Osteoblast (primary cell): ENCODE results near the gene BCOR. TPM values are rescaled to one million over a fixed set of nuclear protein-coding genes. Genes with fewer than 3 reads are reported as not detected.

Experiments used
- DNase-seq: peaks from one replicate; pipeline ENCODE4 v3.0.0; 2011; ENCODE audit warnings: low spot score, mixed read lengths; ENCODE audit not compliant: insufficient read length; ENCODE audit errors: missing footprints
- H2AFZ ChIP-seq: 2 replicates; pipeline ENCODE4 v1.6.0; 2011; ENCODE audit warnings: mild to moderate bottlenecking, low read length
- H3K27ac ChIP-seq: 2 replicates; pipeline ENCODE4 v1.5.1; 2011; ENCODE audit warnings: mild to moderate bottlenecking, low read depth, low read length, moderate library complexity
- H3K27me3 ChIP-seq: 2 replicates; pipeline ENCODE4 v1.6.0; 2012; ENCODE audit warnings: mild to moderate bottlenecking, control low read depth, inconsistent platforms, low read length, moderate library complexity; ENCODE audit not compliant: insufficient read depth
- H3K36me3 ChIP-seq: 2 replicates; pipeline ENCODE4 v1.5.1; 2011; ENCODE audit warnings: mild to moderate bottlenecking, low read length, control low read depth, moderate library complexity; ENCODE audit not compliant: insufficient read depth
- H3K4me1 ChIP-seq: 2 replicates; pipeline ENCODE4 v1.5.1; 2011; ENCODE audit warnings: mild to moderate bottlenecking, low read length, control low read depth, moderate library complexity; ENCODE audit not compliant: insufficient read depth
- H3K4me2 ChIP-seq: 2 replicates; pipeline ENCODE4 v1.6.0; 2011; ENCODE audit warnings: mild to moderate bottlenecking, low read length; ENCODE audit not compliant: insufficient read depth
- H3K4me3 ChIP-seq: fragments of 200-600 bp; sonication (generic); 3 replicates; pipeline ENCODE4 v1.5.1; 2012; ENCODE audit warnings: mild to moderate bottlenecking, low read length, inconsistent platforms; ENCODE audit not compliant: insufficient read depth
- H3K79me2 ChIP-seq: 2 replicates; pipeline ENCODE4 v1.6.0; 2012; ENCODE audit warnings: mild to moderate bottlenecking, low read length, control low read depth, inconsistent platforms; ENCODE audit not compliant: insufficient read depth
- H3K9me3 ChIP-seq: 2 replicates; pipeline ENCODE4 v1.5.1; 2011; ENCODE audit warnings: low read depth, low read length, control low read depth
- H4K20me1 ChIP-seq: 2 replicates; pipeline ENCODE4 v1.6.0; 2012; ENCODE audit warnings: mild to moderate bottlenecking, low read length, control low read depth; ENCODE audit not compliant: insufficient read depth
- total RNA-seq: library from RNA; depleted of rRNA; stranded (reverse); fragments of >200 nt; gene quantifications from 2 replicates; pipeline ENCODE4 v1.2.3, GENCODE V29; 2012
- TF ChIP-seq, protein P1 (sequence below): IDR thresholded peaks from 2 replicates; pipeline ENCODE4 v1.5.1; 2011; ENCODE audit warnings: mild to moderate bottlenecking, low read depth, low read length, moderate library complexity; ENCODE audit errors: extremely low read depth

BCOR gene
- total RNA-seq, 1 donor: 14.8 TPM

DNA sequence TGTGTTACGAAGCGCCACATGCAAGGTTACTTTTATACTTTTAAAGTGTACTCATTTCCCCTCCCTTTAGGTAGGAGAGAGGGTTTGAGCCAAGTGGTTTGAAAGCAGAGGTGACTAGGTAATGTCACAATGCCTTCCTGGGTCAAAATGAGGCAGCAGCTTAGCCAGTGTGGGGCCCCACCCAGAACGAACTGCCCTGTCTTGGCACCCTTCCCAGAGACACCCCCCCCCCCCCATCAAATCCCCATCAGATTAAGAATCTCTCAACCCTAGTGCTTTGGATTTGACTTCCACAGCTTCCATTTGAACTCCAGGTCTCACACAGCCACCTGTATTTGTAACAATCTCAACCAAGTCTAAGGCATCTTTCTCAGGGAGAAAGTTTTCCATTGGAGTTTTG, 31.1 kb downstream of the BCOR start:
- Histone ChIP-seq H3K27me3 (no peaks in the 10 kb centered on the region), H3K9me3 (no peaks in the 10 kb centered on the region), H3K4me1 (no peaks in the 10 kb centered on the region), H4K20me1 (peaks cover 23% of the 10 kb centered on the region), H3K79me2 (peaks cover 25% of the 10 kb centered on the region), H3K4me2 (no peak overlapping the region), H3K36me3 (peaks cover 13% of the 10 kb centered on the region), H3K4me3 (no peak overlapping the region), H2AFZ (no peak overlapping the region), H3K27ac (no peak overlapping the region)
- TF ChIP-seq, protein P1, sequence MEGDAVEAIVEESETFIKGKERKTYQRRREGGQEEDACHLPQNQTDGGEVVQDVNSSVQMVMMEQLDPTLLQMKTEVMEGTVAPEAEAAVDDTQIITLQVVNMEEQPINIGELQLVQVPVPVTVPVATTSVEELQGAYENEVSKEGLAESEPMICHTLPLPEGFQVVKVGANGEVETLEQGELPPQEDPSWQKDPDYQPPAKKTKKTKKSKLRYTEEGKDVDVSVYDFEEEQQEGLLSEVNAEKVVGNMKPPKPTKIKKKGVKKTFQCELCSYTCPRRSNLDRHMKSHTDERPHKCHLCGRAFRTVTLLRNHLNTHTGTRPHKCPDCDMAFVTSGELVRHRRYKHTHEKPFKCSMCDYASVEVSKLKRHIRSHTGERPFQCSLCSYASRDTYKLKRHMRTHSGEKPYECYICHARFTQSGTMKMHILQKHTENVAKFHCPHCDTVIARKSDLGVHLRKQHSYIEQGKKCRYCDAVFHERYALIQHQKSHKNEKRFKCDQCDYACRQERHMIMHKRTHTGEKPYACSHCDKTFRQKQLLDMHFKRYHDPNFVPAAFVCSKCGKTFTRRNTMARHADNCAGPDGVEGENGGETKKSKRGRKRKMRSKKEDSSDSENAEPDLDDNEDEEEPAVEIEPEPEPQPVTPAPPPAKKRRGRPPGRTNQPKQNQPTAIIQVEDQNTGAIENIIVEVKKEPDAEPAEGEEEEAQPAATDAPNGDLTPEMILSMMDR: no peak
- no peak for DNase-seq

DNA sequence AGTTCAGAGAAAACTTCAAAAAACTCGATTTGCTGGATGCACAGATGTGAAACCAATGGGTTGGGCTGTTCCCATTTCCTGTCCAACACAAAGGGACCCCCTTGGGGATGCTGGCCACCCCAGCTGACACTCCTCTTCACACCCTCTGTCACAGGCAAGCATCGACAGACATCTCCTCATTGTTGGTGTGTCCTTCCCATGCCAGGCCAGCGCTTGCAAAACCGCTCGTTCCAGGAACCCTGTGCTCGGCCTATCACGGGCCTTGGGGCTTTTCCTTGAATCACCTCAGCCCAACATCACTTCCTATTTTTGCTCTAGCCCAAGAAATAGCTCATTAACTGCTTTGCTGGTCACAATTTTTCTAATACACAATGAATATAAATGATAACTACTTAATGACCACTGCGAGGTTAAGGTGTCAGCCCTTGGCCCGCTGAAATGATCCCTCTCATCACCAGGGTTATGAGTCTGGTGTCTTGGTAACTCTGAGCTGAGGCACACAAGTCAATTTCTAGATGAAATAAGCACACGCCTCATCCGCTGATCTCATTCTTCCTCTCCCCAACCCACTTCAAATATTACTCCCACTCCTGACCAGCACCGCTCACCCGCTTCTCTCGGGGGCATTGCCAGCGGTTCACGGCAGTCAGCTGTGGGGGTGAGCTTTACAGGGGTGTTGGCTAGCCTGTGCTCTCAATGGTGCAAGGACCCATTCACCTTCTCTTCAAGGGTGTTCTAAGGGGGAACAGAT, 32.3 kb downstream of the BCOR start:
- peaks cover 19% of the 10 kb centered on the region for H4K20me1 ChIP-seq
- TF ChIP-seq, protein P1: no peak

DNA sequence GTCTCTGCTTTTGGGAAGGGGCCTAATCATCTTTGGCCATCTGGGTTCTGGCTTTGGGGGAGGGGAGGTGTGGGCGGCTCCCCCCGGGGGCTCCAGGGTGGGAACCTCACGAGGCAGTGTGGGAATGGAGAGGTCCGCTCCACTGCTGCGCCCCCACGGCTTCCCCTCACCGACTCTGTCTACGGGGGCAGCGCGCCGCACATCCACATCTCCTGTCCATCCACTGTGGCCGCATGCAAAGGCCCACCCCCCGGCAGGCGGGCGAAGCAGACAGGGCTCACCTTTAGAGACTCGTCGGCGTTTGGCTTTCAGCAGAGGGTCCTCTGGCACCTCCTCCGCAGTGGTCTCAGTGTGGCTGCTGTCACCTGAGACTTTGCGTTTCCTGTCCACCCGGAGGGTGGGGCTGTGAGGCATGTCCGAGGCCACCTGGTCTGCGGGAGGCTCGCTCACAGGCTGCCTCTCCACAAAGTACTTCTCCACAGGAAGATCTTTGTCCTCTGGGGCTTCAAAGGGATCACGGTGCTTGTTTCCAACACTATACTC, 33.6 kb downstream of the BCOR start:
- no peak overlapping the region for H3K27ac ChIP-seq

More for the DNA sequence above, 32.3 kb downstream of the BCOR start:
- Histone ChIP-seq H3K27ac (no peak overlapping the region), H3K4me2 (no peak overlapping the region), H3K36me3 (peaks cover 9% of the 10 kb centered on the region), H2AFZ (no peak overlapping the region), H3K27me3 (no peaks in the 10 kb centered on the region), H3K79me2 (peaks cover 21% of the 10 kb centered on the region), H3K4me3 (no peak overlapping the region), H3K4me1 (no peaks in the 10 kb centered on the region), H3K9me3 (no peaks in the 10 kb centered on the region)
- DNase-seq: no peak

DNA sequence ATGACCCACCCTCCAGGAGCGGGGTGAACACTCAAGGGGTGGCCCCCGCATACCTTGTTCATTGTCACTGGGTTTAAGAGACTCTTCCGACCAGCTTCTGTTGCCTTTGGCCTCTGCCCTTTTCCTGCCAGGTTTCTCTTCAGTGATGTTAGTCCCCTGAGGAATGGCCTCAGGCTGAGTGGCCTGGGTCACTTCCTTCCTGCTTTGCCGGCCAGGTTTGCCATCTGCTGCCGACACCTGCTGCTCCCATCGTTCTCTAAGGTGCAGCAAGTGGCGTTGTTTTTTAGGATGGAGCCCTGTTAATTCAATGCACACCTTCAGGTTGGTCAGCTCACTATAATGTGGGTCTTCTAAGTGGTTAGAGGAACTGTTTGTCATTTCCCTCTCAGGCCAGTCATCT, 34.2 kb downstream of the BCOR start:
- Histone ChIP-seq H4K20me1 (peaks cover 26% of the 10 kb centered on the region), H3K4me2 (no peak overlapping the region), H3K27ac (no peak overlapping the region), H3K79me2 (peaks cover 10% of the 10 kb centered on the region), H3K36me3 (peaks cover 2% of the 10 kb centered on the region), H3K4me1 (no peaks in the 10 kb centered on the region), H3K4me3 (no peak overlapping the region), H3K9me3 (no peaks in the 10 kb centered on the region), H2AFZ (no peak overlapping the region), H3K27me3 (no peaks in the 10 kb centered on the region)
- DNase-seq: no peak
- TF ChIP-seq, protein P1: no peak

More for the DNA sequence above, 33.6 kb downstream of the BCOR start:
- H3K79me2 ChIP-seq: peaks cover 15% of the 10 kb centered on the region
- H3K4me1 ChIP-seq: no peaks in the 10 kb centered on the region
- no peaks in the 10 kb centered on the region for H3K9me3 ChIP-seq
- no peaks in the 10 kb centered on the region for H3K27me3 ChIP-seq
- DNase-seq: no peak
- TF ChIP-seq, protein P1: no peak
- H3K4me3 ChIP-seq: no peak overlapping the region
- H4K20me1 ChIP-seq: peaks cover 21% of the 10 kb centered on the region
- H2AFZ ChIP-seq: no peak overlapping the region
- peaks cover 2% of the 10 kb centered on the region for H3K36me3 ChIP-seq
- no peak overlapping the region for H3K4me2 ChIP-seq
